ENCODE measurements around the gene TNFRSF1B. TPM values are rescaled to one million over a fixed set of nuclear protein-coding genes. Genes with fewer than 3 reads are reported as not detected.

TNFRSF1B gene
- total and polyA plus RNA-seq, 2 of the 8 experiments (the other 6 are each of a cell fraction or from before 2014, with no cell fraction given), result 1.7 to 2.9 TPM

DNA sequence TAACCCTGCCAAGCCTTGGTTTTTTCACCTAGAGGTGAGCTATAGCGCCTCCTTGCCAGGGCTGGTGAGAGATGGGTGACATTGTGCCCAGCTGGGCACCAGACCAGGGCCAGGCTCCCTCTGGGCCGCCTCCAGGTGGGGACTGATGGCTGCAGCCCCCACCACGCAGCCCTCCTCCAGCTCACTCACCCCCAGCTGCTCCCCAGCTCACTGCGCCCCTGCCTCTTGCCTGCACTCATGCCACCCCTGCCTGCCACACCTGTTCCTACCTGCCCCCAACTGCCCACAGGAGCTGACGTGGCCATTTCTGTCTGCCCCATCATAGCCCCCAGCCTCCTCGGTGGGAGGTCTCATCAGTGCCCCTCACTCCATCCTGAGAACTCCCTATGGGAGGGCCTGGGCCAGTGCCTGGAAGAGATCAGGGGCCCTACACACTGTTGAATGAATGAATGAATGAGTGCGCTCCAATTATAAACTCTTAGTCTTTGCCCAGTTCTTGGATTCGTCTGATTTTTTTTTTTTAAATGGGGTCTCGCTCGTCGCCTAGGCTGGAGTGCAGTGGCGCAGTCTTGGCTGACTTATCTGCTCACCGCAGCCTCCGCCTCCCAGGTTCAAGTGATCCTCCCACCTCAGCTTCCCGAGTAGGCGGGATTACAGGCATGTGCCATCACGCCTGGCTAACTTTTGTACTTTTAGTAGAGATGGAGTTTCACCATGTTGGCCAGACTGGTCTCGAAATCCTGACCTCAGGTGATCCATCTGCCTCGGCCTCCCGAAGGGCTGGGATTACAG, 36.6 kb downstream of the TNFRSF1B start (continued):
- TF ChIP-seq, protein P1, sequence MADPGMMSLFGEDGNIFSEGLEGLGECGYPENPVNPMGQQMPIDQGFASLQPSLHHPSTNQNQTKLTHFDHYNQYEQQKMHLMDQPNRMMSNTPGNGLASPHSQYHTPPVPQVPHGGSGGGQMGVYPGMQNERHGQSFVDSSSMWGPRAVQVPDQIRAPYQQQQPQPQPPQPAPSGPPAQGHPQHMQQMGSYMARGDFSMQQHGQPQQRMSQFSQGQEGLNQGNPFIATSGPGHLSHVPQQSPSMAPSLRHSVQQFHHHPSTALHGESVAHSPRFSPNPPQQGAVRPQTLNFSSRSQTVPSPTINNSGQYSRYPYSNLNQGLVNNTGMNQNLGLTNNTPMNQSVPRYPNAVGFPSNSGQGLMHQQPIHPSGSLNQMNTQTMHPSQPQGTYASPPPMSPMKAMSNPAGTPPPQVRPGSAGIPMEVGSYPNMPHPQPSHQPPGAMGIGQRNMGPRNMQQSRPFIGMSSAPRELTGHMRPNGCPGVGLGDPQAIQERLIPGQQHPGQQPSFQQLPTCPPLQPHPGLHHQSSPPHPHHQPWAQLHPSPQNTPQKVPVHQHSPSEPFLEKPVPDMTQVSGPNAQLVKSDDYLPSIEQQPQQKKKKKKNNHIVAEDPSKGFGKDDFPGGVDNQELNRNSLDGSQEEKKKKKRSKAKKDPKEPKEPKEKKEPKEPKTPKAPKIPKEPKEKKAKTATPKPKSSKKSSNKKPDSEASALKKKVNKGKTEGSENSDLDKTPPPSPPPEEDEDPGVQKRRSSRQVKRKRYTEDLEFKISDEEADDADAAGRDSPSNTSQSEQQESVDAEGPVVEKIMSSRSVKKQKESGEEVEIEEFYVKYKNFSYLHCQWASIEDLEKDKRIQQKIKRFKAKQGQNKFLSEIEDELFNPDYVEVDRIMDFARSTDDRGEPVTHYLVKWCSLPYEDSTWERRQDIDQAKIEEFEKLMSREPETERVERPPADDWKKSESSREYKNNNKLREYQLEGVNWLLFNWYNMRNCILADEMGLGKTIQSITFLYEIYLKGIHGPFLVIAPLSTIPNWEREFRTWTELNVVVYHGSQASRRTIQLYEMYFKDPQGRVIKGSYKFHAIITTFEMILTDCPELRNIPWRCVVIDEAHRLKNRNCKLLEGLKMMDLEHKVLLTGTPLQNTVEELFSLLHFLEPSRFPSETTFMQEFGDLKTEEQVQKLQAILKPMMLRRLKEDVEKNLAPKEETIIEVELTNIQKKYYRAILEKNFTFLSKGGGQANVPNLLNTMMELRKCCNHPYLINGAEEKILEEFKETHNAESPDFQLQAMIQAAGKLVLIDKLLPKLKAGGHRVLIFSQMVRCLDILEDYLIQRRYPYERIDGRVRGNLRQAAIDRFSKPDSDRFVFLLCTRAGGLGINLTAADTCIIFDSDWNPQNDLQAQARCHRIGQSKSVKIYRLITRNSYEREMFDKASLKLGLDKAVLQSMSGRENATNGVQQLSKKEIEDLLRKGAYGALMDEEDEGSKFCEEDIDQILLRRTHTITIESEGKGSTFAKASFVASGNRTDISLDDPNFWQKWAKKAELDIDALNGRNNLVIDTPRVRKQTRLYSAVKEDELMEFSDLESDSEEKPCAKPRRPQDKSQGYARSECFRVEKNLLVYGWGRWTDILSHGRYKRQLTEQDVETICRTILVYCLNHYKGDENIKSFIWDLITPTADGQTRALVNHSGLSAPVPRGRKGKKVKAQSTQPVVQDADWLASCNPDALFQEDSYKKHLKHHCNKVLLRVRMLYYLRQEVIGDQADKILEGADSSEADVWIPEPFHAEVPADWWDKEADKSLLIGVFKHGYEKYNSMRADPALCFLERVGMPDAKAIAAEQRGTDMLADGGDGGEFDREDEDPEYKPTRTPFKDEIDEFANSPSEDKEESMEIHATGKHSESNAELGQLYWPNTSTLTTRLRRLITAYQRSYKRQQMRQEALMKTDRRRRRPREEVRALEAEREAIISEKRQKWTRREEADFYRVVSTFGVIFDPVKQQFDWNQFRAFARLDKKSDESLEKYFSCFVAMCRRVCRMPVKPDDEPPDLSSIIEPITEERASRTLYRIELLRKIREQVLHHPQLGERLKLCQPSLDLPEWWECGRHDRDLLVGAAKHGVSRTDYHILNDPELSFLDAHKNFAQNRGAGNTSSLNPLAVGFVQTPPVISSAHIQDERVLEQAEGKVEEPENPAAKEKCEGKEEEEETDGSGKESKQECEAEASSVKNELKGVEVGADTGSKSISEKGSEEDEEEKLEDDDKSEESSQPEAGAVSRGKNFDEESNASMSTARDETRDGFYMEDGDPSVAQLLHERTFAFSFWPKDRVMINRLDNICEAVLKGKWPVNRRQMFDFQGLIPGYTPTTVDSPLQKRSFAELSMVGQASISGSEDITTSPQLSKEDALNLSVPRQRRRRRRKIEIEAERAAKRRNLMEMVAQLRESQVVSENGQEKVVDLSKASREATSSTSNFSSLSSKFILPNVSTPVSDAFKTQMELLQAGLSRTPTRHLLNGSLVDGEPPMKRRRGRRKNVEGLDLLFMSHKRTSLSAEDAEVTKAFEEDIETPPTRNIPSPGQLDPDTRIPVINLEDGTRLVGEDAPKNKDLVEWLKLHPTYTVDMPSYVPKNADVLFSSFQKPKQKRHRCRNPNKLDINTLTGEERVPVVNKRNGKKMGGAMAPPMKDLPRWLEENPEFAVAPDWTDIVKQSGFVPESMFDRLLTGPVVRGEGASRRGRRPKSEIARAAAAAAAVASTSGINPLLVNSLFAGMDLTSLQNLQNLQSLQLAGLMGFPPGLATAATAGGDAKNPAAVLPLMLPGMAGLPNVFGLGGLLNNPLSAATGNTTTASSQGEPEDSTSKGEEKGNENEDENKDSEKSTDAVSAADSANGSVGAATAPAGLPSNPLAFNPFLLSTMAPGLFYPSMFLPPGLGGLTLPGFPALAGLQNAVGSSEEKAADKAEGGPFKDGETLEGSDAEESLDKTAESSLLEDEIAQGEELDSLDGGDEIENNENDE (IDR thresholded peaks at IDR 0.05; ENCODE audit: insufficient replicate concordance, low read length), result no peak
- no peak for TF ChIP-seq RFX5 (IDR thresholded peaks at IDR 0.05; ENCODE audit: borderline replicate concordance, low read depth, low read length)

Measured in H1 (cell line).